HG02981 (cell line): ENCODE data around the gene H6PD.
A peak's percentile ranks its signal among the peaks of the same experiment; 100 is the strongest.

Experiments
- ATAC-seq: cut with Tn5 transposase; IDR thresholded peaks from one replicate; pipeline ENCODE4 v1.9.1; 2021; ENCODE audit warnings: mild to moderate bottlenecking, moderate library complexity; ENCODE audit not compliant: unreplicated experiment

H6PD gene

DNA sequence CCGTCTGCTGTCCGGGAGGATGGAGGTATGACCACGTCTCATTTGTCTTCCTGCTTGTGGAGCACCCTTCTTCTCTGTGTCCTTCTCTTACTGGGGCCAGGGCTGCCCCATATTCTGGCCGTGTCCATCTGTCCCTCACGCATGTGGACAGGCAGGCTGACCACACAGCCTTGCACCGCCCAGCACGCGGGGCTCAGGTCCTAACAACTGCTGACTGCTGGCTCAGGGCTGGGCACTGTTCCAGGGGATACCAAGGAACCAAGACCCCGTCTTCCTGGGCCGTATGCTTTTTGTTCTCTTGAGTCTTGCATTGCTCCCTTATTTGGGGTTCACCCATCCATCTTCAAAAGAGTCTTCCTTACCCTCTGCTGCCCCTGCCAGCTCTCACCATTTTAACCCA is 40.6 kb downstream of the H6PD start:
- no peak for ATAC-seq

DNA sequence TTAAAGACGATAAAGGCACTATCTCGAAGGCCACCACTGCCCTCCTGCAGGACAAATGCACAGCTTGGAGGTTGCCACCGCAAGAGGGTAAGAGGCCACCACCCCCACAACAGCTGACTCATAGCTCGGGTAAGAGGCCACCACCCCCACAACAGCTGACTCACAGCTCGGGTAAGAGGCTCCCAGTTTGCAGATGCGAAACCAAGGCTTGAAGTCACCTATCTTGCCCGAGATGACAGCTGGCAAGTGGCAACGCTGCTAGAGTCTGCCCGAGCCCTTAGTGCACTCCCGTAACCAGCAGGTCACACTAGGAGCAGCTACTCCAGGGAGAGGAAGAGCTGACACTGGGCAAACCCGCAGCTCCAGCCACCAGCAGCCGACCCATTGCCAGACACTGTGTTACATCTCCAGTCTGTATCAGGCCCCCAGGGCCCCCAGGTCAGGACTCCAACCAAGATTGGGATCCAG is 41.0 kb downstream of the H6PD start:
- ATAC-seq = peak; percentile 70

DNA sequence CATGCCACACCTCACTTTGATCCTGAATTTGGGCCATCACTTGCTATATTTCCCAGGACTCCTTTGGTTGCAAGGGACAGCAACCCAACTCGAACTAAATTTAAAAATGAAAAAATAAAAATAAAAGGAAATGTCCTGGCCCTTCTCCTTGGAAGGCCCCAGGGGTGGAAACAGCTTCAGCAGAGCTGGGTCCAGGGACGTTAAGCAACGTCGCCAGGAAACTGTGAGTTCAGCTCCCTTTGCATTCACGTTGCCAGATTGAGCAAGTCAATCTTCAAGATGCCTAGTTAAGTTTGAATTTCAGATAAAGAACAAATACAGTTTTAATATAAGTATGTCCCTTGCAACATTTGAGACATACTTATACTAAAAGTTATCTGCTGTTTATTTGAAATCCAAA is 43.5 kb downstream of the H6PD start:
- no peak for ATAC-seq

DNA sequence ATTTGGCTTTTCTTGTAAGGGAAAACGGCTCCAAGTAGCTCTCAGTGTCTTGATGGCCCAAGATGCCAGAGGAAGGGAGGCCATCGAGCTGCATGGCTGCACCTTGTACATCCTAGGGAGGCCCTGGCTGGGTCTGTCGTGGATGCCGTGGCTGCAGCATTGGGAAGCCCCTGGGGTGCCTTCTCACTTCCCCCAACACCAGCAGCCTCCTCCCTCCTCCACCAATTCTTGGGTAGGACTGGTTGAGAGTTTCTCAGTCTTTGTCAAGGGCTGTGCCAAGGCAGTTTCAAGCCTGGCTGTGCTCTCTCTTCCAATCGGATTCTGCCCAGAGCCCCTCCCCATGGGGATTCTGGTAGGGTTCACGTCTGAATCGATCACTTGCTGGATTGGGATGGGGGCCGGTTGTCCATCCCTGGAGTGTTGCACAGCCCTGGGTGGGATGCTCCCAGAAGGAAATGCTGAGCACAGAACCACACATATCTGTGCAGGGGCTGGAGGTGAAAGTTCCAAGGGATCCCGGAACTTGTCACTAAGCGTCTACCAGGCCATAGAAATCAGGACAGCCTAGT is 44.1 kb downstream of the H6PD start:
- no peak for ATAC-seq

DNA sequence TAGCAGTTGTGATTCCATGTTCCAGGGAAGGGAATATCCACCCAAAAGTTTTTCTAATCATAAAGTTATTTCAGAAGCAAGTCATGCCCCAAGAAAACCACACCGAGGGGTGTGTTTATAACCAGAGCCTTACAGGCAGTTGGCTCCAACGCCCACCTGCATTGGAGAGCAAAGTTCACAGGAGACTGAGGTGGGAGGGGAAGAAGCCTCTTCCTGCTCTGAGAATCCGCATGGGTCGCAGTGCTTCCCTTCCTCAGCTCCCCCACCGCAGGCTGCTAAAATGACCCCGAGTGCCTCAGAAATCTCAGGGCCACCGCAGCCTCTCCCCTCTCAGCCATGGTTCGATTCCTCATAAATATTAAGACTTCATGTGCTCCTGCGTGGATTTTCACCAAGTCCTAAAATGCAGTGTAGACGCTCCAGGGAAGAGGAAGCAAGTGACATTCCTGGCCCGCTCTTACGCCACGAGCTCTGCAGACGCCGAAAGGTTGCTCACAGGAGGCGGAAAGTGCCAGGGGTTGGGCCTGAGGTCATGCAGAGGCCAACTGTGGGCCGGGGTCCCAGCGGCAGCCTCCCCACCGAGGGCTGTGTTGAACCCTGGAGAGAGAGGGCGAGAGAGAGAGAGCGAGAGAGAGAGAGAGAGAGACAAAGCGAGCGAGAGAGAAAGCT is 44.7 kb downstream of the H6PD start:
- ATAC-seq = no peak

GRCh38 chr1:9280015-9280860 is 45.7 kb downstream of the H6PD start:
- ATAC-seq = no peak

DNA sequence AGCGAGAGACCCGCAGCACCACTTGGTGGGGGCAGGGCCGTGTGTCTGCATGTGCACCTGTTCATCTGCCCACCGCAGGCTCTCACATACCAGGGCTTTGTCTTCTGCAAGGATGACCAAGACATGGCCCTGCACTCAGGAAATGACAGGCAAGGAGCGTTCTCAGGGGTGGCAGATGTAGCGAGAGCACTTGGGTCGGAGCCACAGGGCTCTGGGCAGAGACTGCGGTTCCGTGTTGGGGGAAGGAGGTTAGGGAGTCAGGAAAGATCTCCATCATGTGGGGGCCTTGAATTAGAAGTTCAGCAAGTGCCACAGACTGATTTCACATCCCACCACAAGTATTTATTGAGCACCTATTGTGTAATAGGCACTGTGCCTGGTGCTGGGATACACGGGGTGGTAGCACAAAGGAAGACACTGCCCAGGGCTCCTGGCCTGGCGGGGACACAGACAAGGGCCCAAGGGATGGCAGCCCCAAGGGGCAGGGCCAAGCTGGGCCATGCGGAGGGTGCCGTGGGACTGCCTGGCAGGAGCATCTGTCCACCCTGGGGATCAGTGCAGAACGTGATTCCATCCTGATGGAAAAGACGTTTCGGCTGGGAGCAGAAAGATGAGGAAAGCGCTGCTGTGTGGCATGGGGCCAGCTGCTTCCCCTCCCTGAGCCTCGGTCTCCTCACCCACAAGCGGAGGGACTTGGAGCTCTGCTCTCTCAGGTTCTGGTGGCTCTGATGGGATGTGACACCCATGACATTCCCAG is 46.7 kb downstream of the H6PD start:
- no peak for ATAC-seq

DNA sequence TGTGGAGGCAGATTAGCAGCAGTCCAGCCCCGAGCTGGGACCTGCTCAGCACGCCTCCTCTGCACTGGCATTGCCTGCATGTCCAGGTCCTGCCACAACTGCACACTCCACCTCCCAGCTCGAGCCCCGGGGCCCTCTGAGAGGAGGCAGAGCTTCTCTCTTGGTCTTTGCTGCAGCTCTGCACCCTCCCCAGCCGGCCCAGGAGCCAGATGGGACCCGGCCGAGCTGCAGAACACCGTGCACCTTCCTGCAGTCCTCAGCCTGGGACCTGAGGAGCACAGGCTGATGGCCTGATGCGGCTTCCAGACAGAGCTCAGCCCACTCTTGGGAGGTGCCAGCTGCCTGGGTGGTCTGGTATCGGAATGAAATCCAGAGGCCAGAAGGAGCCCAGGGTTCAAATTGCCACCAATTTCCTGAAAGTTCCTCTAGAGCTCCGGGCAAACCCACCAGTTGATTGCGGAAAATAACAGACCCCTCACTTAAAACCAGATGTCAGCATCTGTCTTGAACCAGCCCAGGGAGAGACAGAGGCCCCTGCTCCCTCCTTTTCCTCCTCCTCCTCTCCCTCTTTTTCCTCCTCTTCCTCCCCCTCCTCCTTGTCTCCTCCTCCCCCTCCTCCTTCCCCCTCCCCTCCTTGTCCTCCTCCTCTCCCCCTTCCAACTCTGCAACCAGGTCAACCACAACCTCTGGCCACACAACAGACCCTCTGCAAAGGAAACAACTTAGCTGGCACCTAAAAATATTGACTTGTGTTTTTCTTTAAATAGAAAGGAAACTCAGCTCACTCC is 47.5 kb downstream of the H6PD start:
- ATAC-seq = no peak

GRCh38 chr1:9282696-9282955 is 48.1 kb downstream of the H6PD start:
- ATAC-seq = no peak

DNA sequence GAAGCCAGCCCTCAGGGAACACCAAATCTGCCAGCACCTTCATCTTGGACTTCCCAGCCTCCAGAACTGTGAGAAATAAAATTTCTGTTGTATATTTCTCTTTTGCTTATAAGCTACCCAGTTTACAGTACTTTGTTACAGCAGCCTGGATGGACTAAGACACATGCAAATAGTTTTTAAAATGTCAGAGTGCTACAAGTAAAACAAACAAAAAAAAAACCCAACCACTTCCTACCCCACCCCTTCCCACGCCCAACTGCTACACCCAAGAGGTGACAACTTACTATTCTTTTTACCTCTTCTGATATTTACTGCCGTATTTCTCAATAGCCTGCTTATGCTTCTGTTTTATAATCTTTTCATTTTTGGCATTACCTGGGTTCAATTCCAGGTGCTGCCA is 49.5 kb downstream of the H6PD start:
- ATAC-seq = no peak

DNA sequence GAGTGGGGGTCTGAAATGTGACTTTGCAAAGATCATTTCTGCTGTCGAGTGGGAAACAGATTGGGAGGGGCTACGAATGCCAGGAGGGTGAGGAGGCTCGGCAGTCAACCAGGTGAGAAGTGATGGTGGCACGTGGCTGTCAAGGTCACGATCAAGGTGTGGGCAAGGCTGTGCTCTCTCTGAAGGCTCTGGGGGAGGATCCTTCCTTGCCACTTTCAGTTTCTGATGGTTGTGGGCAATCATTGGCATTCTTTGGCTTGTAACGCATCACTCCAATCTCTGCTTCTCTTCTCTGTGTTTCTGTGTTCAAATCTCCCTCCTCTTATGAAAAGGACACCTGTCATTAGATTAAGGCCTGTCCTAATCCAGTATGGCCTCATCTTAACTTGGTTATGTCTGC is 52.0 kb downstream of the H6PD start:
- ATAC-seq = no peak

- ATAC-seq = no peak
Measured at GRCh38 chr1:9289090-9289534, 54.5 kb downstream of the H6PD start.

DNA sequence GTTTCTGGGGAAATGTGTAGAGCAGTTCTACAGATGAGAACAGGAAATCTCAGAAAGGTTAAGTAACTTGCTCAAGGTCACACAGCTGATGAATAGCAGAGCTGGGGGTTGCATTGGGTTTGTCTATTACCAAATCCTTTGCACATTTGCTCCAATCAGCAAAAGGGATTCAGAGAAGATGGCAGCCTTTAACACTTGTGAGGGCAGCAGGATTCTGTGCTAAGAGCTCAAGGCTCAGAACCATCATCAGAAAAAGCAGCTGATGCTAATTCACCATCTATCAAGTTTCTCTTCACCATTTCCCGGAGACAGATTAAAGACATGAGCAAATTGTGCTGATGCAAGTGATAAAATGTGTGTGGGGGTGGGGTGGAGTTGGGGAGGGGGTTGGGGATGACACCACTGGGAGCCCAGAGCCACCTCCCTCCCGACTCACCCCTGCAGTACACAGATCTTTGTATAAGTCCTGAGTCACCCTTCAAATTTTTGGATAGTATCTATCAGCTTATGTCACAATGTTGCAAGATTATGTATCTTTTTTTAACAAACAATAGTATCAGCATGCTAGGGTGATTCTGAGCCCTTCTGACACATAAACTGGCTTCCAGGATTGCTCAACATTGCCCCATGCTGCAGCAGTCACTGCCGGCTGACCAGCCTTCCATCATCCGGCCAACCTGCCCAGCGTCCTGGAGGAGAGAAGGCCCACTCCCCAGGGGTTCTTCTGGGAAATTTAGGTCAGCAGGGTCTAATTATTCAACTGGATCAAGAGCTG is 55.3 kb downstream of the H6PD start:
- no peak for ATAC-seq

GRCh38 chr1:9291914-9292360 is 57.4 kb downstream of the H6PD start:
- no peak for ATAC-seq

DNA sequence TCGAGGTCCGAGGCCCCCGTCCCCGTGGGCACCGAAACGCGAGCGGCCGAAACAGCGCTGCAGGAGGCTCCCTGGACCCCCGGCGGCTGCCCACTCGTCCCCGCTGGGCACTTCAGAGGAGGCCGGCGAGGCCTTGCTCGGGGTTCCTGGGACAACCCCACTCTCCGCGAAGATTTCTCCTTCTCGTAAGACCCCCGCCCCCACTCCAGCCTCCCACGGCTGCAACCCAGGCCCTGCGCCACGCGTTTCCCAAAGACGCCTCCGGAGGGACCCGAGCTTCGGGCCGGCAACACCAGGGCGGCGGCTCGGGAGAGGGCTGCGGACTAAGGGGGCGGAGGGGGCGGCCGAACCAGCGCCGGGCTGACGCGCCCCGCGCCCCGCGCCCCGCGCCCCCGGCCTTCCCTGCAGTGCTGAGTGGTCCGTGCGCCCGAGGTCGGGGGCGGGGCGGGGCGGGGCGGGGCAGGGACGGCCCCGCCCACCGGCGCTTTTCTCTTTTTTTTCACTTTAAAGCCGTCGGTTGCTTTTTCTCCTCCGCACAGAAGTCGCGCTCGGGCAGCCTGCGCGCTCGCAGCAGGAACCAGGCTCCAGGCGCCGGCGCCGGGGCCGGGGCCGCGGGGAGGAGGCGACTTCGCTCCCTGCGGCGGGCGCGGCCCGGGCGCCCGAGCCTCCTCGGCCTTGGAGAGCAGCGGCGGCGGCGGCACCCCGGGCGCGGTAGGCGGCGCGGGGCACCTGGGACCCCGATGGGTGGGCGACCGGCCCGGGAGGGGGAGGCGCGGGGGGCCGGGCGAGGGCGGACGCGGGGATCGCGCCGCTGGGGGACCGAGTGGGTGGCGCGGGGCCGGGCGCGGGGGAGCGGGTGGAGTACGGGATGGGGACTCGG is 58.0 kb downstream of the H6PD start, which contains the start of gene SPSB1:
Gene SPSB1 (plus strand): TSS at position 534 of the 880 bp plus-strand sequence. CDS start 62,998 bp downstream, outside the sequence.
- ATAC-seq = no peak

DNA sequence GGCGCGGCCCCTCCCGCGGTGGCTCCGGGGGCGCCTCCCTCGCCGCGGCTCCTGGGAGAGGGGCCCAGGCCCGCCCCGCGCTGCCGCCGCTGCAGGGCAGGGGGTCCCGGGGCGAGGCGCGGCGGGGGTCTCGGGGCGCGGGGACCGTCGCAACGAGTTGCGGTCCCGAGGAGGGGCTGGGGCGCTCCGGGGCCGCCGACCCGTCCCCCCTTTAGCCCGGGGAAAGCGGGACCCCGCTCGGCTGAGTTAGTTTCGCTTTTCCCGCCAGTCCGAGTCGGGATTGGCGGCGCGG is 58.6 kb downstream of the H6PD start:
- no peak for ATAC-seq

GRCh38 chr1:9293533-9294404 is 59.2 kb downstream of the H6PD start:
- no peak for ATAC-seq

- no peak for ATAC-seq
Measured at GRCh38 chr1:9294405-9294773, 59.8 kb downstream of the H6PD start.
